Right hindlimb (tissue), 1 donor: ENCODE data around the gene DCTN4.

Experiments used
- DNase-seq: peaks from one replicate; pipeline ENCODE4 v3.0.0-alpha.2; 2018

Gene DCTN4

DNA sequence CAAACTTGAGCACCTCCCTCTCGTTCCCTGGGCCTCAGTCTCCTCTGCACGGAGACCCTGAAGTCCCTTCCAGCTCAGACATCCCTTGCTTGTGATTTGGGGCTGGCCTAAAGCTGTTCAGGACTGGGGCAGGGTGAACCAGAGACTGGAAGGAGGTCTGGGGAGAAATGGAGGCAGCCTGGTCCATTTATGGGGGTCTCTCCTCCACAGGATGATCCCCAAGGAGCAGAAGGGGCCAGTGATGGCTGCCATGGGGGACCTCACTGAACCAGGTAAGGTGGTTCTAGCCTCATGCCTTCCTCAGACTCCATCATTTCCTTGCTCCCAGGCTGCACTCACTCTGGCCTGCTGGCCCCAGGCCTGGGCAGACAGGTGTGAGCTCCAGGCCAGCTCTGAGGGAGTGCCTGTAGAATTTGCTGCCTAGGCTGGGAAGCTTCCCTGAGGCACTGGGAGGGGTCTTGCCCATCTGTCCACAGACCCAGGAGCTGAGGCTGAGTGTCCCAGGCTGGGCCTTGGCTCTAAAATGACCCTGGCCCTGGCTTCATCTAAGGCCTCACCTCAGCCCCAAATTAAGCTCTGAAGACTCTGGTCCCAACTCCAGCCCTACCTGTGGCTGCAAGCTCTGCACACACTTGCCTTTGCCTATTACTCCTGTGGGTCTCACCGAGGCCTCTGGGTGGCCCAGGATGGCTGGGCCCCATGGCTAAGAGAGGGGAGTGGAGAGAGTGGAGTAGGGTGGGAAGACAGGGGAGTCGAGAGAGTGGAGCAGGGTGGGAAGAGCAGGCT, 95.9 kb downstream of the DCTN4 start:
- DNase-seq = no peak

DNA sequence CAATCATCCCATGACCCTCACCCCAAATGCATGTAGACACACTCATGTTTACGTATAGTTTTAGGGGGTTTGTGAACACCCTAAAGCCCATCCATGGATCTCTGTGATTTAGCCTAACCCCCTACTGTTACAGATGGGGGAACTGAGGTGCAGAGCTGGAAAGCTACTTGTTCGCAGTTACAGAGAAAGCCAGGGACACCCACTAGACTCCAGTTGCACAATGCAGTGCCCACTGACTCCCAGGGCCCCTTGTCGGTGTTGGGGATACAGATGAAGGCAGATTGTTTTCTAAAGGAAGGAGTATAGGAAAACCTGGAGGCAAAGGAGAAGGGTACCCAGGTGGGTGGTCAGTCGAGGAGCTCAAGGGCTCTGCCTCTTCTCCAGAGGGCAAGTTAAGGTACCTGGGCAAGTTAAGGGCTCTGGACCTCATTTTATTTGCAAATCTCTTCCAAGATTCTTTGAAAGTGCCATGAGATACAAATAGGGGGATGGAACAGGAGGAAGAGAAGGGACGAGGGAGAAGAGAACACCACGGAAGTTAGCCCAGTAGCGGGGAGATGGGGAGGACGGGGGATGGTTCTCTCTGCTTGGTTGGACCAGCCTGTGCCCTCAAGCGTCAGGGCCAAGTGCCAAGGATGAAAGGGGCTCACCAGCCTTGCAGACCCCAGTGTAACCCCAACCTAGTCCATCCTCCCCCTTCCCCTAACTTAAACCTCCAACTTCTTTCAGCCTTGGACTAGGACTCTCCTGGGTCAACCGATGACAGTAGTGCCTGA, 96.8 kb downstream of the DCTN4 start:
- no peak for DNase-seq

DNA sequence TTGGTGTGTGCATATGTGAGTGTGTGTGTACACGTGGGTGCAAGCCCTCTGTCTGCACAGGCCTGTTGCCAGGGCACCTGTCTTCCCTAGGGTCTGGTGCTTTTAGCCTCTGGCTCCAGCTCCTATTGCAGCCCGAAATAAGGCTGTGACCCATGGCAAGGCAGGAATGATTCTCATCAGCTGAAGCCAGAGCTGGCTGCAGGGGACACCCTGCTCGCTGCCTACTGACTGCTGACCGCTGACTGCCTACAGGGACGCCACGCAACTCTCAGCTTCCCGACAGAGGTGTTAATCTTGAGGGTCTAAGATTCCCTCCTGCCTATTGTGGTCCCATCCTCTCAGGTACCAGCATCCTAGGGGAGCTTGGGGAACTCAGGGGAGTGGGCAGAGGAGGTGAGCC, 97.7 kb downstream of the DCTN4 start, which contains the start of gene MYOZ3:
Gene MYOZ3 (plus strand): TSS at position 166 of the 400 bp plus-strand sequence. CDS start 1,691 bp downstream, outside the sequence.
- no peak for DNase-seq

DNA sequence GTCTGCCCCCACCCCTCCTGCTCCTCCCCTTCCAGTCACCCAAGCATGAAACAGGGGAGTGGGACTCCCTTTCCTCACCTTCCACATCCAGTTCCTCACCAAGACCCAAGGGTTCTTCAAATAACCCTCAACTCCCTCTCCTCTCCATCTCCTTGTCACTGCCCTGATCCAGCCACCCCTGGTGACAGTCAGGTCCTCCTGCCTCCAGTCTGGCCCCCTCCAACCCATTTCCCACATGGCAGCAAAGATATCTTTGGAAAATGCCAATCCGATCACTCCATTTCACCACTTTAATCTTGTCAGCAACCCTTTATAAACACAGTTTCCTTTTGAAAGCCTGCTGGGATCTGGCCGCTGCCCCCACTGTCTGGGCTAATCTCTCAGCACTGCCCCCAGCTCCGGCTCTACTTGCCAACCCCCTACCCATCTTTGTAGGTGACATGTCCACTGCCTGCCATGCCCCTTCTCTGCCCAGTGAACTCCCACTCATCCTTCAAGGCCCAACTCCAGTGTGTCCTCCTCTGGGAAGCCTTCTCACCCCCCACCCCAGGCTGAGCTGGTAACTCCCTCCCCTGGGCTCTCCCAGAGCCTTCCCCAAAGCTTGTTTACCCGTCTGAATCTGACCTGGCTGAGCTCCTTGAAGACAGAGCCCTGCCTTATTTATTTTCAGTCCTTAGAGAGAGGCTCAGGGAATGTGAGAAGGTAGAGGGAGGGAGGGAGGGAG, 98.5 kb downstream of the DCTN4 start:
- no peak for DNase-seq

DNA sequence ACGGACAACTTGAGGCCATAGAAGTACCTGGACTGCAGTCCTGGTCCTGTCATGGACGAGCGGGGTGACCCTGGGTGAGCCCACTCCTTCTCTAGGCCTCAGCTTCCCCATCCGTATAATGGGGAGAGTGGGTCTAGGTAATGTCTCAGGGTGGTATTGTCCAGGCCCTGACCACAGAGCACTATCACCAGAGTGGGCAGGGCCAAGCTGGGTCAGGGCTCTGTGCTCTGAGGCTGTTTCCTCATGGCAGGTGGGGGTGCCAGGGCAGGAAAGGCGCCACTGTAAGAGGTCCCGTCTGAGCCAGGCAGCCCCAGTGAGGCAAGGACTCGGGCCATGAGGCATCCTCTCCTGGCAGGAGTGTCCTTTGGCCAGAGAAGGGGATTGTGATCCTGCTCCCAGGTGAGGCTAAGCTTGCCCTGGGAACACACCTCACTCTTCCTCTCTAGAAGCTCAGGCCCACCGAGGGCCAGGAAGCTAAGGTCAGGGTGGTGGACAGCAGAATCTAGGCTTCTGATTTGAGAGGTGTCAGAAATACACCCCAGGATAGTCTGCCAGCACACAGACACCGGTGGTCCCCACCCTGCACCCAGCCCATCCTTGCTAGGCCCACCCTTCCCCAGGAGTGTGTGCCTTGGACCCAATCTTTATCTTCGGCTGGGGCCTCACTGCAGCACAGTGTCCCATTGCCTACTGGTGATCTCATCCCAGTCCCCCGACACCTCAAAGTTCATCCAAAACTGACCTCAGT, 99.3 kb downstream of the DCTN4 start:
- DNase-seq = peak; percentile 15

DNA sequence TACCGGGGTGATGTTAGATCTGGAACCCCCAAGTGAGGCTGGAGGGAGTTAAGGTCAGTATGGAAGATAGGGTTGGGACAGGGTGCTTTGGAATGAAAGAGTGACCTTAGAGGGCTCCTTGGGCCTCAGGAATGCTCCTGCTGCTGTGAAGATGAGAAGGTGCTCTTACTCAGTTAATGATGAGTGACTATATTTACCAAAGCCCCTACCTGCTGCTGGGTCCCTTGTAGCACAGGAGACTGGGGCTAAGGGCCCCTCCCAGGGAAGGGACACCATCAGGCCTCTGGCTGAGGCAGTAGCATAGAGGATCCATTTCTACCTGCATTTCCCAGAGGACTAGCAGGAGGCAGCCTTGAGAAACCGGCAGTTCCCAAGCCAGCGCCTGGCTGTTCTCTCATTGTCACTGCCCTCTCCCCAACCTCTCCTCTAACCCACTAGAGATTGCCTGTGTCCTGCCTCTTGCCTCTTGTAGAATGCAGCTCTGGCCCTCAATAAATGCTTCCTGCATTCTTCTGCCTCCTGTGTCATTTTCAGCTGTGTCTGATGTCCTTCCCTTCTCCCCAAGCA, 100.0 kb downstream of the DCTN4 start:
- DNase-seq = peak; percentile 18
